Heart right ventricle (tissue), 16 donors: ENCODE results near the gene TENM4. TPM values are rescaled to one million over a fixed set of nuclear protein-coding genes. Genes with fewer than 3 reads are reported as not detected.

ENCODE experiments used
- ATAC-seq, 8 donors: fragments of 200-7000 bp; cut with Tn5 transposase; one replicate each; pipeline ENCODE4 v1.9.1; 2020; ENCODE audit warnings: mild to moderate bottlenecking in 8 of 8, moderate library complexity in 8 of 8, moderate number of reproducible peaks in 1 of 8
- DNase-seq, 2 donors: peaks; one replicate each; pipeline ENCODE4 v3.0.0-alpha.2; 2020
- H3K27ac ChIP-seq, 10 donors: fragments of 200-600 bp; sonication (generic) in 2 of 10; one replicate each; pipeline versions ENCODE4 v1.5.0 to v1.8.0; 2020 to 2022; ENCODE audit warnings: mild to moderate bottlenecking in 3 of 10
- H3K27me3 ChIP-seq, 7 donors: fragments of 200-600 bp; one replicate each; pipeline ENCODE4 v1.8.0; 2021 to 2022; ENCODE audit warnings: mild to moderate bottlenecking in 2 of 7
- H3K36me3 ChIP-seq, 9 donors: fragments of 200-600 bp; sonication (generic) in 1 of 9; one replicate each; pipeline versions ENCODE4 v1.5.0 to v1.8.0; 2020 to 2022; ENCODE audit warnings: mild to moderate bottlenecking in 2 of 9
- H3K4me1 ChIP-seq, 9 donors: fragments of 200-600 bp; sonication (generic) in 1 of 9; one replicate each; pipeline versions ENCODE4 v1.5.0 to v1.8.0; 2020 to 2022; ENCODE audit warnings: mild to moderate bottlenecking in 4 of 9
- H3K4me3 ChIP-seq, 10 donors: fragments of 200-600 bp; sonication (generic) in 2 of 10; one replicate each; pipeline versions ENCODE4 v1.5.0 to v1.8.0; 2020 to 2022; ENCODE audit warnings: mild to moderate bottlenecking in 7 of 10, moderate library complexity in 2 of 10
- H3K9me3 ChIP-seq, 11 donors: fragments of 200-600 bp in 10 of 11; sonication (generic) in 2 of 11; one replicate each; pipeline versions ENCODE4 v1.5.0 to v1.8.0; 2013 to 2022; ENCODE audit warnings: mild to moderate bottlenecking in 2 of 11, control low read depth in 1 of 11, moderate library complexity in 1 of 11
- WGBS, 2 donors: extraction: QIAGEN DNeasy Blood & Tissue Kit; methylation state at CpG; one replicate each; pipeline ENCODE4 v1.1.7; 2013; ENCODE audit warnings: inconsistent platforms in 1 of 2; 5-methylcytosine and 5-hydroxymethylcytosine counted together
- intact Hi-C, 10 donors: fragments of 100-400 bp; cut with DNase I; formaldehyde crosslinking; loops; one replicate each; pipeline versions ENCODE4 v1.11.1 to v1.14.2; 2022
- polyA plus RNA-seq, 2 donors: library from polyadenylated mRNA; stranded (reverse); fragments of 200-250 nt; gene quantifications; one replicate each; pipeline ENCODE4 v1.2.3, GENCODE V29; 2013
- total RNA-seq, 10 donors: library from RNA; stranded (reverse); fragmentation: NEBNext Ultra II Directional in 3 of 10; extraction: Animal tissue kit (Norgen Biotek cat#: 25700) in 3 of 10; gene quantifications; one replicate each; pipeline versions ENCODE4 v1.2.1 to v1.2.4, GENCODE V29; 2021 to 2023
- TF ChIP-seq, protein P1 (sequence below), 9 donors: fragments of 200-600 bp; sonication (generic) in 2 of 9; IDR thresholded peaks; one replicate each; pipeline versions ENCODE4 v1.5.0 to v1.8.0; 2021 to 2022; ENCODE audit warnings: antibody characterized with exemption in 9 of 9, mild to moderate bottlenecking in 5 of 9, moderate library complexity in 1 of 9
- donor health status: Arrhythmogenic right ventricular cardiomyopathy.
- donor health status: ischemic (EF 13 %, LVEDD 7.1; RV severe dilation, severe dysfunction).
- donor health status: healthy with polysubstance abuse.
- donor health status: DM: no; HTN: yes; CAD: no.
- donor health status: DM: no; HTN: no; CAD: no.
- donor health status: ischemic (EF 25% LVEDD 6.9; RV normal size, moderate dysfunction).
- donor health status: ischemic (EF 25% LVEDD 5.7; RV mildly dilated, moderate dysfunction).
- donor health status: healthy.
- donor health status: DM: yes; HTN: yes; CAD: no.
- donor health status: Ischemic cardiomyopathy.
- donor health status: ischemic (EF 35%, LVEDD 5.7; RV mildly dilated, moderate dysfunction).
- donor health status: nonischemic (EF 11% LVEDD 7.7; RV severe dilation, severe dysfunction).
- donor health status: DM: yes; HTN: yes; CAD: no.
- donor health status: PGD.
- donor health status: ischemic (EF 29% LVEDD 5.4; RV normal size, mild dysfunction).
- donor health status: nonischemic (EF 23%, LVEDD 6.1; RV moderate dilation, normal function).

The TENM4 gene
- total and polyA plus RNA-seq, 12 donors = 0.10 to 3.6 (median 0.91) TPM

DNA sequence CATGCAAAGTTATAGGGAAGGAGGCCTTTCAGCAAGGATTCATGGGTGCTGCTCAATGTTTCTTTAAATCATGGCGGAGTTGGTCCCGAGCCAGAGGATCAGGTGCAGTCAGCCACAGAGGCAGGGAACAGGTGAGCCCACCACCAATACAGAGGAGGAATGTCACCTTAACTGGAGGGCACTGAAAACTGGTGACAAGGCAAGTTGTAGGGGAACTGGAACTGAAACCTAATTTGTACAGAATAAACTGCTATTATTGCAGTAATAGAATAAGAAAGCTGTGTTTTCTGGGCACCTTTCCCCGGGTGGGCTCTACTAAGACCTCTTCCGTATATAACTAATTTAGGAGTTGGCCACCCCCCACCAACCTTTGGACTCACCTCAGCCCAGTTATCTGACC, 570.2 kb downstream of the TENM4 start:
- H3K4me1 ChIP-seq = peaks cover 0 to 5% (median 0%) of the 10 kb centered on the region in 9 donors
- no peak overlapping the region for H3K27ac ChIP-seq
- DNase-seq = no peak
- peaks cover 0 to 20% (median under 1%) of the 10 kb centered on the region in 7 donors for H3K27me3 ChIP-seq
- WGBS, 2 donors = 88 to 90% methylated on average over 4 of the region's 4 CpGs
- intact Hi-C loops = no loop called here
- ATAC-seq = no peak
- H3K36me3 ChIP-seq = no peaks in the 10 kb centered on the region
- H3K9me3 ChIP-seq = no peaks in the 10 kb centered on the region
- TF ChIP-seq, protein P1, sequence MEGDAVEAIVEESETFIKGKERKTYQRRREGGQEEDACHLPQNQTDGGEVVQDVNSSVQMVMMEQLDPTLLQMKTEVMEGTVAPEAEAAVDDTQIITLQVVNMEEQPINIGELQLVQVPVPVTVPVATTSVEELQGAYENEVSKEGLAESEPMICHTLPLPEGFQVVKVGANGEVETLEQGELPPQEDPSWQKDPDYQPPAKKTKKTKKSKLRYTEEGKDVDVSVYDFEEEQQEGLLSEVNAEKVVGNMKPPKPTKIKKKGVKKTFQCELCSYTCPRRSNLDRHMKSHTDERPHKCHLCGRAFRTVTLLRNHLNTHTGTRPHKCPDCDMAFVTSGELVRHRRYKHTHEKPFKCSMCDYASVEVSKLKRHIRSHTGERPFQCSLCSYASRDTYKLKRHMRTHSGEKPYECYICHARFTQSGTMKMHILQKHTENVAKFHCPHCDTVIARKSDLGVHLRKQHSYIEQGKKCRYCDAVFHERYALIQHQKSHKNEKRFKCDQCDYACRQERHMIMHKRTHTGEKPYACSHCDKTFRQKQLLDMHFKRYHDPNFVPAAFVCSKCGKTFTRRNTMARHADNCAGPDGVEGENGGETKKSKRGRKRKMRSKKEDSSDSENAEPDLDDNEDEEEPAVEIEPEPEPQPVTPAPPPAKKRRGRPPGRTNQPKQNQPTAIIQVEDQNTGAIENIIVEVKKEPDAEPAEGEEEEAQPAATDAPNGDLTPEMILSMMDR (IDR thresholded peaks at IDR 0.05) = no peak
- H3K4me3 ChIP-seq = no peak overlapping the region

DNA sequence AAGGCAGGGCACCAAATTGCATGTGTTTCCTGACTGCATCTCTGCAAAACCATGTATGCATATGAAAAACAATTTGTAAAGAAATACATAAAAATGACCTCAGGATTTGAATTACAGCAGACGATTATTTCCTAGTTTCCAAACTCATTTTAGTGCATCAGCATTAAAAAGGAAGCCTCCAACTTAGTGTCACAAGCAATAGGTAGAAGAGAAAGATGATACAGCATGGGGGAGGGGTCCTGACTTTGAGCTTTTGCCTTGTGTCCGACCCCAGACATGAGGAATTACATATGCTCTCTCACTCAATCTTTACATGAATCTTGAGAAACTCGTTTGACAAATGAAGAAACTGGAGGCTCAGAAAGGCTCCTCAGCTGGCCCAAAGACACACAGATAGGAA, 571.5 kb downstream of the TENM4 start:
- TF ChIP-seq, protein P1 (IDR thresholded peaks at IDR 0.05) = no peak
- H3K4me3 ChIP-seq = no peak overlapping the region
- WGBS, 2 donors = 45 to 48% methylated on average over 3 of the region's 3 CpGs
- ATAC-seq (no peak), DNase-seq (no peak)
- peaks cover 0 to 5% (median 0%) of the 10 kb centered on the region in 9 donors for H3K4me1 ChIP-seq
- intact Hi-C loops = no loop called here
- H3K9me3 ChIP-seq = no peaks in the 10 kb centered on the region
- no peak overlapping the region for H3K27ac ChIP-seq
- H3K27me3 ChIP-seq = peaks cover 0 to 20% (median 5%) of the 10 kb centered on the region in 7 donors
- no peaks in the 10 kb centered on the region for H3K36me3 ChIP-seq

DNA sequence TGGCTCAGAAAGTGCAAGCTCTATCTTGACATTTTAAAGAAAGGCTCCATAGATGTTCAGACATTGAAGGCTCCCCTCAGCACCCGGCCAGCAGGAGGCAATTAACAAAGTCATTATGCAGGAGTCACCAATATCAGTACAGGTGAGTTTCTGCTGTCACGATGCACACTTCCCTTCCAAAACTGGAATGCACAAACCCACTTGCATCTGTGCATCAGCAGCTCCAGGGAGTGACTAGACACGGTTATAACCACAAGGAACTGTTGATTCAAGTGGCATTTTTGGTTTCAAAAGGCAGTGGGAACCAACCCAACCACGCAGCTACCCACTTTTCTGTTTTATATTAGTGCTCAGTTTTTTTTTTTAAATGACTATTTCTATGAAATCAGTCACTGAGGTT, 572.3 kb downstream of the TENM4 start:
- Histone ChIP-seq H3K36me3 (no peaks in the 10 kb centered on the region), H3K4me1 (peaks cover 0 to 5% (median 0%) of the 10 kb centered on the region in 9 donors), H3K9me3 (no peaks in the 10 kb centered on the region), H3K27ac (no peak overlapping the region), H3K27me3 (peaks cover 0 to 20% (median 5%) of the 10 kb centered on the region in 7 donors), H3K4me3 (no peak overlapping the region)
- TF ChIP-seq, protein P1 (IDR thresholded peaks at IDR 0.05) = no peak
- intact Hi-C loops = no loop called here
- 36 to 47% methylated on average over 4 of the region's 4 CpGs for WGBS, 2 donors
- DNase-seq (no peak), ATAC-seq (no peak)

DNA sequence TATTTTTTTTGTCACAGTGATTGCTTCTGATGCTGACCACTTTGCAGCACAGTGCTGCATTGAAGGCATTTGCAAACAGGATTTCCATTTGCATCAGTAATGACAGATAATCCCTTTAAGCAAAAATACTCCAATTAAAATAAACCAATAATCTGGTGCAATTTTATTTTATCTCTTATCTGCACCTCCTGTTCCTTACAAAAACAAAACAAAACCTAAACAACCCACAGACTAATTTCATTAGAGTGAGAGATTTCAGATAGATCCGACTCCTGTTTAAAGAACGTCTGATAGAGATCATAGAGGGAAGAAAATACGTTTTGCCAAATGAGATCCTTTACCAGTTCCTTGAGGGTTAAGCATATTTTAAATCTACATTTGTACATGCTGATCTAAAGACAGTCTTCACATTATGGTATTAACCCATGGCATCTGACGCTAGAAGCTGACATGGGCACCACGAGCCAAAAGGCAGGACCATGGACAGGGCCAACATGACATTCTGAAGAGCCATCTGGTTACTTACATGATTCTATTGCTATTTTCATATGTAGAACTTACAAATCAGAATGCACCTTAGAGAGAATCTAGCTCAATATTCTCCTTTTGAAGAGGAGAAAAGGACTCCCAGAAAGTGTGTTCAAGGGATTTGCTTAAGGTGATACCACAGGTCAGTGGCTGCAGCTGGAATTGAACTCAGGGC, 580.0 kb downstream of the TENM4 start:
- TF ChIP-seq, protein P1 (IDR thresholded peaks at IDR 0.05) = no peak
- Histone ChIP-seq H3K27me3 (peaks cover 0 to 7% (median 0%) of the 10 kb centered on the region in 7 donors), H3K36me3 (no peaks in the 10 kb centered on the region), H3K9me3 (no peaks in the 10 kb centered on the region), H3K4me1 (no peaks in the 10 kb centered on the region), H3K4me3 (no peak overlapping the region), H3K27ac (no peak overlapping the region)
- intact Hi-C loops = no loop called here
- ATAC-seq = no peak
- peak in 1 of 2 donors; percentile 20 for DNase-seq
- WGBS, 2 donors = 57 to 58% methylated on average over 5 of the region's 5 CpGs
